ENCODE results near the gene TRAF3. TPM values are rescaled to one million over a fixed set of nuclear protein-coding genes. Genes with fewer than 3 reads are reported as not detected.
"Not testable (repeated sequence)": the region's sequence is repeated elsewhere in the genome, so short reads cannot be mapped to it uniquely, and the experiment has no call there.

Gene TRAF3
- total RNA-seq, 5 donors from 2014 or later (not counting 1 experiment from before 2014, with no cell fraction given), result 29.6 to 46.1 (median 35.7) TPM

- H3K27me3 Mint-ChIP-seq; CTCF ChIA-PET; DNase-seq; H3K27ac Mint-ChIP-seq; H3K27me3 ChIP-seq (replicated peaks in 1 of 2; ENCODE audit: control insufficient read depth in 2 of 2, extremely low read depth in 1 of 2, insufficient read depth in 2 of 2, low read length in 1 of 2); H3K4me3 Mint-ChIP-seq; H3K27ac ChIP-seq (ENCODE audit: low read length); H3K4me1 ChIP-seq (ENCODE audit: control insufficient read depth in 1 of 2, extremely low read depth in 1 of 2, insufficient read depth in 2 of 2, low read length in 2 of 2); H3K9me3 ChIP-seq; ATAC-seq (replicated peaks in 1 of 4); H3K4me3 ChIP-seq (ENCODE audit: control insufficient read depth in 1 of 2, extremely low read depth in 1 of 2, low read length in 1 of 2); H3K4me1 Mint-ChIP-seq: not testable (repeated sequence)
- H3K36me3 ChIP-seq (ENCODE audit: control insufficient read depth in 2 of 2, extremely low read depth in 1 of 2, insufficient read depth in 1 of 2, low read length in 1 of 2), result peaks cover 10 to 20% of the 10 kb centered on the region in 2 donors
- Mint-ChIP-seq H3K9me3 (peaks cover 5 to 19% (median 15%) of the 10 kb centered on the region in 3 donors), H3K36me3 (peaks cover 48% of the 10 kb centered on the region)
- no CpG with 5 or more reads among the region's 4 CpGs for WGBS (ENCODE audit: insufficient coverage)
- POLR2A ChIA-PET, result interaction anchor here in 1 of 2 donors (0.7 kb wide), 1 partner anchor 37 kb away, joined by 6 read pairs; no protein-coding TSS in a partner anchor
Measured at GRCh38 chr14:102865916-102866315, 88.7 kb downstream of the TRAF3 start.

- H3K4me3 Mint-ChIP-seq, result no peak overlapping the region
- H3K4me1 Mint-ChIP-seq, result peaks cover 3 to 6% (median 4%) of the 10 kb centered on the region in 3 donors
- Histone ChIP-seq H3K27ac (ENCODE audit: low read length) (no peak overlapping the region), H3K4me1 (ENCODE audit: control insufficient read depth in 1 of 2, extremely low read depth in 1 of 2, insufficient read depth in 2 of 2, low read length in 2 of 2) (peaks cover 0 to 15% of the 10 kb centered on the region in 2 experiments), H3K36me3 (ENCODE audit: control insufficient read depth in 2 of 2, extremely low read depth in 1 of 2, insufficient read depth in 1 of 2, low read length in 1 of 2) (peaks cover 13 to 32% of the 10 kb centered on the region in 2 donors), H3K27me3 (replicated peaks in 1 of 2; ENCODE audit: control insufficient read depth in 2 of 2, extremely low read depth in 1 of 2, insufficient read depth in 2 of 2, low read length in 1 of 2) (no peaks in the 10 kb centered on the region), H3K9me3 (peaks cover 2% of the 10 kb centered on the region), H3K4me3 (ENCODE audit: control insufficient read depth in 1 of 2, extremely low read depth in 1 of 2, low read length in 1 of 2) (no peak overlapping the region)
- POLR2A ChIA-PET, result interaction anchor here in 1 of 2 donors (0.8 kb wide), 1 partner anchor 9 kb away, joined by 5 read pairs; no protein-coding TSS in a partner anchor
- no peak for ATAC-seq (replicated peaks in 1 of 4)
- H3K36me3 Mint-ChIP-seq, result peaks cover 45% of the 10 kb centered on the region
- DNase-seq, result no peak
- no peaks in the 10 kb centered on the region for H3K27me3 Mint-ChIP-seq
- no peak overlapping the region for H3K27ac Mint-ChIP-seq
- peaks cover 0 to 11% (median 6%) of the 10 kb centered on the region in 3 donors for H3K9me3 Mint-ChIP-seq
- WGBS (ENCODE audit: insufficient coverage), result 98% methylated on average over 4 of the region's 9 CpGs
- CTCF ChIA-PET, result no interaction called here
Measured at GRCh38 chr14:102866982-102867761, 89.9 kb downstream of the TRAF3 start.

GRCh38 chr14:102867826-102868580 is 90.8 kb downstream of the TRAF3 start:
- H3K4me1 ChIP-seq (ENCODE audit: control insufficient read depth in 1 of 2, extremely low read depth in 1 of 2, insufficient read depth in 2 of 2, low read length in 2 of 2), result peaks cover 0 to 18% of the 10 kb centered on the region in 2 experiments
- ChIA-PET CTCF (no interaction called here), POLR2A (interaction anchor here in 1 of 2 donors (0.8 kb wide), 1 partner anchor 8 kb away, joined by 5 read pairs; no protein-coding TSS in a partner anchor)
- H3K36me3 ChIP-seq (ENCODE audit: control insufficient read depth in 2 of 2, extremely low read depth in 1 of 2, insufficient read depth in 1 of 2, low read length in 1 of 2), result peaks cover 13 to 41% of the 10 kb centered on the region in 2 donors
- Mint-ChIP-seq H3K4me1 (peaks cover 4 to 8% (median 6%) of the 10 kb centered on the region in 3 donors), H3K36me3 (peaks cover 40% of the 10 kb centered on the region), H3K9me3 (peaks cover 0 to 4% (median 2%) of the 10 kb centered on the region in 3 donors), H3K27me3 (no peaks in the 10 kb centered on the region), H3K4me3 (no peak overlapping the region), H3K27ac (no peak overlapping the region)
- no peaks in the 10 kb centered on the region for H3K9me3 ChIP-seq
- H3K27ac ChIP-seq (ENCODE audit: low read length), result no peak overlapping the region
- H3K4me3 ChIP-seq (ENCODE audit: control insufficient read depth in 1 of 2, extremely low read depth in 1 of 2, low read length in 1 of 2), result no peak overlapping the region
- WGBS (ENCODE audit: insufficient coverage), result 100% methylated on average over 5 of the region's 15 CpGs
- DNase-seq, result no peak
- no peak for ATAC-seq (replicated peaks in 1 of 4)
- H3K27me3 ChIP-seq (replicated peaks in 1 of 2; ENCODE audit: control insufficient read depth in 2 of 2, extremely low read depth in 1 of 2, insufficient read depth in 2 of 2, low read length in 1 of 2), result no peaks in the 10 kb centered on the region

- H3K27ac ChIP-seq (ENCODE audit: low read length), result no peak overlapping the region
- no peak overlapping the region for H3K4me3 ChIP-seq (ENCODE audit: control insufficient read depth in 1 of 2, extremely low read depth in 1 of 2, low read length in 1 of 2)
- POLR2A ChIA-PET, result no interaction called here
- Mint-ChIP-seq H3K4me3 (no peak overlapping the region), H3K4me1 (peaks cover 4 to 8% (median 6%) of the 10 kb centered on the region in 3 donors), H3K27ac (no peak overlapping the region), H3K9me3 (no peaks in the 10 kb centered on the region), H3K36me3 (peaks cover 31% of the 10 kb centered on the region), H3K27me3 (no peaks in the 10 kb centered on the region)
- H3K27me3 ChIP-seq (replicated peaks in 1 of 2; ENCODE audit: control insufficient read depth in 2 of 2, extremely low read depth in 1 of 2, insufficient read depth in 2 of 2, low read length in 1 of 2), result no peaks in the 10 kb centered on the region
- WGBS (ENCODE audit: insufficient coverage), result 91% methylated on average over 7 of the region's 8 CpGs
- CTCF ChIA-PET, result no interaction called here
- peaks cover 0 to 18% of the 10 kb centered on the region in 2 experiments for H3K4me1 ChIP-seq (ENCODE audit: control insufficient read depth in 1 of 2, extremely low read depth in 1 of 2, insufficient read depth in 2 of 2, low read length in 2 of 2)
- H3K36me3 ChIP-seq (ENCODE audit: control insufficient read depth in 2 of 2, extremely low read depth in 1 of 2, insufficient read depth in 1 of 2, low read length in 1 of 2), result peaks cover 13 to 43% of the 10 kb centered on the region in 2 donors
- ATAC-seq (replicated peaks in 1 of 4) (no peak), DNase-seq (no peak)
- no peaks in the 10 kb centered on the region for H3K9me3 ChIP-seq
Measured at GRCh38 chr14:102868956-102869547, 91.8 kb downstream of the TRAF3 start.

- Mint-ChIP-seq H3K4me1 (peaks cover 4 to 8% (median 6%) of the 10 kb centered on the region in 3 donors), H3K27ac (no peak overlapping the region), H3K4me3 (no peak overlapping the region), H3K9me3 (no peaks in the 10 kb centered on the region), H3K36me3 (peaks cover 23% of the 10 kb centered on the region), H3K27me3 (no peaks in the 10 kb centered on the region)
- Histone ChIP-seq H3K27ac (ENCODE audit: low read length) (no peak overlapping the region), H3K4me3 (ENCODE audit: control insufficient read depth in 1 of 2, extremely low read depth in 1 of 2, low read length in 1 of 2) (no peak overlapping the region), H3K36me3 (ENCODE audit: control insufficient read depth in 2 of 2, extremely low read depth in 1 of 2, insufficient read depth in 1 of 2, low read length in 1 of 2) (peaks cover 15 to 54% of the 10 kb centered on the region in 2 donors), H3K4me1 (ENCODE audit: control insufficient read depth in 1 of 2, extremely low read depth in 1 of 2, insufficient read depth in 2 of 2, low read length in 2 of 2) (peaks cover 0 to 18% of the 10 kb centered on the region in 2 experiments), H3K9me3 (no peaks in the 10 kb centered on the region), H3K27me3 (replicated peaks in 1 of 2; ENCODE audit: control insufficient read depth in 2 of 2, extremely low read depth in 1 of 2, insufficient read depth in 2 of 2, low read length in 1 of 2) (no peaks in the 10 kb centered on the region)
- ATAC-seq (replicated peaks in 1 of 4), result no peak
- DNase-seq, result no peak
- POLR2A ChIA-PET, result no interaction called here
- CTCF ChIA-PET, result no interaction called here
- WGBS (ENCODE audit: insufficient coverage), result 93% methylated on average over 10 of the region's 21 CpGs
Measured at GRCh38 chr14:102870246-102870645, 93.0 kb downstream of the TRAF3 start.
